Activated CD8-positive, alpha-beta memory T cell treated with anti-CD3 and anti-CD28 coated beads, Interleukin-2, amount 50 U/mL, for 4 hours (primary cell): Measurements from ENCODE around the gene SMARCC1.
"Not testable (repeated sequence)": the region's sequence is repeated elsewhere in the genome, so short reads cannot be mapped to it uniquely, and the experiment has no call there.

Source experiments
- DNase-seq: peaks from one replicate; pipeline ENCODE4 v3.0.0-alpha.2; 2020

The SMARCC1 gene

GRCh38 chr3:47766186-47766585 lies 15.5 kb downstream of the SMARCC1 start:
- no peak for DNase-seq

- DNase-seq = no peak
Observed at GRCh38 chr3:47762233-47762632, 19.5 kb downstream of the SMARCC1 start.

- DNase-seq = no peak
Observed at GRCh38 chr3:47761046-47761445, 20.6 kb downstream of the SMARCC1 start.

DNA sequence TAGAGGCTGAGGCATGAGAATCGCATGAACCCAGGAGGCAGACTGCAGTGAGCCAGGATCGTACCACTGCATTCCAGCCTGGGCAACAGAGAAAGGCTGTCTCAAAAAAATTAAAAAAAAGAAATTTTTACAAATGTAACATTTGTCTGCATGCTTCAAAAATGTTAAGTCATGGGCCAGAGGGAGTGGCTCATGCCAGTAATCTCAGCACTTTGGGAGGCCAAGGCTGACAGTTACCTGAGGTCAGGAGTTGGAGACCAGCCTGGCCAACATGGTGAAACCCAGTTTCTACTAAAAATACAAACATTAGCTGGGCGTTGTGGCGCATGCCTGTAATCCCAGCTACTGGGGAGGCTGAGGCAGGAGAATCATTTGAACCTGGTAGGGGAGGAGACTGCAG lies 21.5 kb downstream of the SMARCC1 start:
- not testable (repeated sequence) for DNase-seq

GRCh38 chr3:47758261-47759025 lies 23.2 kb downstream of the SMARCC1 start:
- DNase-seq = no peak

- DNase-seq = no peak
Observed at GRCh38 chr3:47752716-47753115, 29.0 kb downstream of the SMARCC1 start.

- not testable (repeated sequence) for DNase-seq
Observed at GRCh38 chr3:47750811-47751354, 30.8 kb downstream of the SMARCC1 start.

DNA sequence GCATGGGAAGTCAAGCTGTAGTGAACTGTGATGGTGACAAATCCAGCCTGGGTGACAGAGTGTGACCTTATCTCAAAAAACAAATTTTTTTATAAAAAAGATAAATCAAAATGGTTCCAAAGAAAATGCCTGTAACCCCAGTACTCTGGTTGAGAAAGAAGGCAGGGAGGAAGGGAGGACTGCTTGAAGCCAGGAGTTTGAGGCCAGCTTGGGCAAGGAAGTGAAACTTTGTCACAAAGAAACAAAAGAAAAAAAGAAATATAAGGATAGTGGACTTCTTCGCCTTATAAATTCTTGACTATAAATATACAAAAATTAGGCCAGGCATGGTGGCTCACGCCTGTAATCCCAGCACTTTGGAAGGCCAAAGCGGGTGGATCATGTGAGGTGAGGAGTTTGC lies 34.1 kb downstream of the SMARCC1 start:
- DNase-seq = no peak

- no peak for DNase-seq
Observed at GRCh38 chr3:47746264-47746663, 35.4 kb downstream of the SMARCC1 start.

DNA sequence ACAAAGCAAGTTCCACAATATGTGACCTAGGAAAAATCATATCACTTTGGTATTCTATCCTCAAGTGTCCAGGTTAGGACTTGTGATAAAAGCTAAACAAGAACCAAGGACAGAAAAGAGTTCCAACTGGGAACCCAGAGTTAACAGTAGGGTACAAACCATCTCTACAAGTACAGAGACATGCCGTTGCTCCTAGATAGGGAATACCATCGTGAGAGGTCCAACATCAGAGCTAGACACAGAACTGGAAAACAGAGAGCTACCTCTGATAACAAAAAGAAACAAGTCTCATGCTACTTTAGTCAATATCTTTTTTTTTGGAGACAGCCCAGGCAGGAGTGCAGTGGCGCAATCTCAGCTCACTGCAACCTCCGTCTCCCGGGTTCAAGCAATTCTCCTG lies 37.8 kb downstream of the SMARCC1 start:
- no peak for DNase-seq

DNA sequence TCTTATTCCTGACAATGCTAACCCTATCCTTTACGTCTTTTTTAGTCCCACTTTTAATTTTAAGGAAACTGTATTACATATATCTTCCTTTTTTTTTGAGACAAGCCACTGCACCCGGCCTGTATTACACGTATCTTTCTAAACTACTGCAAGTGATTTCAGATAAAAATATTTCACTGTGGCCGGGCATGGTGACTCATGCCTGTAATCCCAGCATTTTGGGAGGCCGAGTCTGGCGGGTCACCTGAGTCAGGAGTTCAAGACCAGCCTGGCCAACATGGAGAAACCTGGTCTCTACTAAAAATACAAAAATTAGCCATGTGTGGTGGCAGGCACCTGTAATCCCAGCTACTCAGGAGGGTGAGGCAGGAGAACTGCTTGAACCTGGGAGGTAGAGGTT lies 38.3 kb downstream of the SMARCC1 start:
- DNase-seq = not testable (repeated sequence)

GRCh38 chr3:47741925-47742324 lies 39.8 kb downstream of the SMARCC1 start:
- no peak for DNase-seq

GRCh38 chr3:47732143-47732542 lies 49.5 kb downstream of the SMARCC1 start:
- DNase-seq = no peak

DNA sequence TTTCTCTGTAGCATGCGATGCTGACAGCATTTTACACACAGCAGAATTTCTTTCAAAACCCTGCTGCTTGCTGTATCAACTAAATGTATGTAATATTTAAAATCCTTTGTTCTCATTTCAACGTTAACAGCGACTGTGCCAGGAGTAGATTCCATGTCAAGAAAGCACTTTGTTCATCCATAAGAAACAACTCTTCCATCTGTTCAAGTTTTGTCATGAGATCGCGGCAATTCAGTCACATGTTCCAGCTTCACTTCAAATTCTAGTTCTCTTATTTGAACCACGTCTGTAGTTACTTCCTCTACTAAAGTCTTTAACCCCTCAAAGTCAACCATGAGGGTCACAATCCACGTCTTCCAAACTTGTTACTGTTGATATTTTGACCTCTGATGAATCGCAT lies 50.6 kb downstream of the SMARCC1 start:
- DNase-seq = no peak

- DNase-seq = no peak
Observed at GRCh38 chr3:47722859-47723258, 58.8 kb downstream of the SMARCC1 start.

DNA sequence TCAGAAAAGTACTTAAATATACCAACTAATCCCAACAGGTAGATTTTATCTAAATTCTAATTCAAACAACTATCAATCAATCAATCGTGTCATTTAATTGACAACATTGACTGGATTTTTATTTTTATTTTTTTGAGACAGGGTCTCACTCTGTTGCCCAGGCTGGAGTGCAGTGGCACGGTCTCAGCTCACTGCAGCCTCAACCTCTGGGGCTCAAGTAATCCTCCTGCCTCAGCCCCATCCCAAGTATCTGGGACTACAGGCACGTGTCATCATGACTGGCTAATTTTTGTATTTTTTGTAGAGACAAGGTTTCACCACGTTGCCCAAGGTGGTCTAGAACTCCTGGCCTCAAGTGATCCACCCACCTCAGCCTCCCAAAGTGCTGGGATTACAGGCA lies 64.2 kb downstream of the SMARCC1 start:
- not testable (repeated sequence) for DNase-seq

GRCh38 chr3:47716656-47717055 lies 65.0 kb downstream of the SMARCC1 start:
- no peak for DNase-seq

DNA sequence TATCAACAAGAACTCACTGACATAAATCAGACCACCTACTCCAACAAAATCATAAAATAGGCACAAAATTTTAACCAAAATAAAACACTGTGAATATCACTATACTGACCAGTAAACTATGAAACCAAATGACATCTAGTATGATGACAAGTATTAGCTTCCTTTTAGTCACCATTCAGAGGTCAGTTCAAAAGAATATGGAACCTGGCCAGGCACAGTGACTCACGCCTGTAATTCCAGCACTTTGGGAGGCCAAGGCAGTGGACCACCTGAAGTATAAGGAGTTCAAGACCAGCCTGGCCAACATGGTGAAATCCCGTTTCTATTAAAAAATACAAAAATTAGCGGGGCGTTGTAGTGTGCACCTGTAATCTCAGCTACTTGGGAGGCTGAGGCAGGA lies 65.8 kb downstream of the SMARCC1 start:
- no peak for DNase-seq

DNA sequence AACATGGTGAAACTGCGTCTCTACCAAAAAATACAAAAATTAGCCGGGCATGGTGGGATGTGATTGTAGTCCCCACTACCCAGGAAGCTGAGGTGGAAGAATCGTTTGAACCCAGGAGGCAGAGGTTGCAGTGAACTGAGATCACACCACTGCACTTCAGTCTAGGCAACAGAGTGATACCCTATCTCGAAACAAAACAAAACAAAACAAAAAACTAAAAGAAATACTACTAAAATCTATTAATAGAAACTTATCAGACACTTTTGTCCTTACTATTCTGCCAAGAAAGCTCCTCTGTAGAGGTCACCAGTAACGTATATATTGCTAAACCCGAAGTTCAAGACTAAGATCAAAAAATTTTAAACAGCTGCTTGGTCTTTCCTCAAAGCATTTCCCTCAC lies 67.1 kb downstream of the SMARCC1 start:
- DNase-seq = no peak

GRCh38 chr3:47713655-47714054 lies 68.0 kb downstream of the SMARCC1 start:
- no peak for DNase-seq

DNA sequence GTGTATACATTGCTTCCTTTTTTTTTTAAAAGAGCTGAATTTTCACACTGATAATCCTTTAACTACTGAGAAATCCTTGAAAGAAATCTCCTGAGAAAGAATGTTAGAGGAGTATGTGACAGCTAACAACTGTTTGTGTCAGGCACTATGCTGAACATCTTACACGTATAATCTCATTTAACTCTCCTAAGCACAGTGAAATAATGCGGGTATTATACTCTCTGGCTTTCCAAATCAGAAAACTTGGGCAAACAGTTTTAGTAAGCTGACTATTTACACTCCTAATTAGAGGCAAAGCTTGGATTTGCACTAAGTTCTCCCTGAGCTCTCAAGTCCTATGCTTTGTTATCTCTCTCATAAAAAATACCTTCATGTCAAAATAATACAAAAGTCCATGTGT lies 69.3 kb downstream of the SMARCC1 start:
- DNase-seq = no peak

DNA sequence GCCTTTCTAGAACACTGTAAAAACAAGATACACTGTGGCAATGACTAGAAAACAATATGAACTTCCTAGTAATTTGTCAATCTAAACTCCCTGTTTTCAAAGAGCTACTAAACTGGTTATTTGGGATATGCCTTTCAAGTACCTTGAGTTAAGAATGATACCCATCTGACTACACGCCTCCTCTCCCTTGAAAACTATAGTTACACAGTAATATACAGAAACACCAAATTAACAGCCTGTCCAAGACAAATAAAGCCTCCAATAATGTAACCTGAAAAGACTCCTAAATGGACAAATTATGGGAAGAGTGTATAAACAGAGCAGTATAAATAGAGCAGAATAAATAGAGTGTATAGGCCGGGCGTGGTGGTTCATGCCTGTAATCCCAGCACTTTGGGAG lies 70.1 kb downstream of the SMARCC1 start:
- DNase-seq = no peak

DNA sequence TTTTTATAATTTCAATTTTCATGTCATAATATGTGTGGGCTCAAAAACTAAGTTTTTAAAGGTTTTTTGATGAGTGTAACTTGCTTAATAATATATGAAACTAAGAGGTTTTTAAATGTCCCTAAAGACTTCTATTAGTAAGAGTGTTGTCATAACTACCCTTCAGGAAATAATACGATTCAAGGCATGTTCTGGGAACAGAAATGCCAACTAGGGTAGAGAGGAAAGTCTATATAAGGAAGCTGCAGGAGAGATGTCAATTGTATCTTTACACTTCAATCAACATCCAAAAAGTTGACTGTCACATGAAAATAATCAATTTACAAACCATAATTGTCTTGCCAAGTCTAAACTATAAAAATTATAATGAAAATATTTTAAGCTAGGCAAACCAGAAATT lies 76.3 kb downstream of the SMARCC1 start:
- DNase-seq = no peak

- no peak for DNase-seq
Observed at GRCh38 chr3:47704237-47704612, 77.5 kb downstream of the SMARCC1 start.

- no peak for DNase-seq
Observed at GRCh38 chr3:47701388-47701787, 80.3 kb downstream of the SMARCC1 start.
